Activated naive CD4-positive, alpha-beta T cell (primary cell): Measurements from ENCODE around the gene PLPP1.

Experiments used
- DNase-seq, 4 experiments: peaks; one replicate each; lab custom pipeline; 2025; lab: John Stamatoyannopoulos, UW

Gene PLPP1

DNA sequence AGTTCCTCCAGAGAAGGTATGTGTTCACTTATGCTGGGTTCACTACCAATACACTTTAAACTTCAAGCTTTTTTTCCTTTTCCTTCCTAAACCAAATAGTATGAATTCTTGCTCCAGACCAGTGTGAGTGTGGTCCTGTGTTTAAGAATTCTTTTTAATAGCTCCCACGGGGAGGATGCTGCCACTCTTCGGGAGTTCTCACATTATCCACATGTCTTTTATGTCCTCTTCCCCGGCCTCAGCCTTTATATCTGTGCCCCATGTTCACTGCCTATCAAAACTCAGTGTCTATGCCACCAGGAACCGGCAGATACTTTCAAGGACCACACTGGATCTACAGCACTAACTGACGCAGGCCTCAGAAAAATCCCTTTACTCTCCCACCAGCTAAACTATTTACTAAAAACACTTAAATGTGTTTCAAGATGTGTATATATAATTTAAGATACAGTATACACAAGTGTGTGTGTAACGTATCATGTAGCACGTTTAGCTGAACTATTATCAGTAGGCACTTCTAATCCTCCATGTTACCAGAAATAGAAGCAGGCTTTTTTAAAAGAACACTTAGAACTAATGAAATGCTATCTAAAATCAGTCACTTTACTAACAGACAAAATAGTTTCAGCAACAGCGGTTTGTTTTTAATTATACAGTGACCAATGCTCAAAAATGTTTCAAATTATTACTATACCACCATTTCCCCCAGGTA, 88.0 kb downstream of the PLPP1 start:
- no peak for DNase-seq

DNA sequence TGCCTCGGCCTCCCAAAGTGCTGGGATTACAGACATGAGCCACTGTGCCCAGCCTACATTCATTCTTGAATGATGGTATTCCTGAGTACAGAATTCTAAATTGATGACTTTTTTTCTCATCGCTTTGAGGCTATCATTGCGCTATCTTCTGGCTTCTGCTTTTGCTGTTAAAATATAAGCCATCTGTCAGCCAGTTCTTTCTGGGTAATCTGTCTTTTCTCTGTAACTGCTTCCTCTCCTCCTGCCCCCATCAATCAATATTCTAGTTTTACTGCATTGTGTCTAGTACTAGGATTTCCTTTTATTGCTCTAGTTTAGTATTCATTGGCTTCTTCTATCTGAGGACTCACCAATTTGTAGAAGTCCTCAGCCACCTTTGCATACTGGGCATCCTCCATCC, 89.0 kb downstream of the PLPP1 start:
- DNase-seq, result no peak

DNA sequence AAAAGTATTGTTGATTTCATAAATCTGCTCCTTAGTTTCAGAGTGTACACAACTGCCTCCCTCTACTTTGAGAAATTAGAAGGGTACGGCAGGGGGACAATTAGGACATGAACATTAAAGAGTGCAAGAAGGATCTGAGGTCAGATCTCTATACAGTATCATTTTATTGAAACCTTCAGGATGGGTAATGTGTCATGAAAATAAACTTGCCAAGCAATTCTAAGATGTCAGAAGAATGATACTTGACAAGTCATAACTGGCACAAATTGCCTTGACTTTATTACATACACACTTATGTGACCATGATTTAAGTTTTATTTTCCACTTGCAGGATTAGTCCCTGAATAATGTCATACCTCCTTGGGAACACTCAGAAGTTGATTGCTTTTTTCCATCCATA, 92.8 kb downstream of the PLPP1 start:
- no peak for DNase-seq

DNA sequence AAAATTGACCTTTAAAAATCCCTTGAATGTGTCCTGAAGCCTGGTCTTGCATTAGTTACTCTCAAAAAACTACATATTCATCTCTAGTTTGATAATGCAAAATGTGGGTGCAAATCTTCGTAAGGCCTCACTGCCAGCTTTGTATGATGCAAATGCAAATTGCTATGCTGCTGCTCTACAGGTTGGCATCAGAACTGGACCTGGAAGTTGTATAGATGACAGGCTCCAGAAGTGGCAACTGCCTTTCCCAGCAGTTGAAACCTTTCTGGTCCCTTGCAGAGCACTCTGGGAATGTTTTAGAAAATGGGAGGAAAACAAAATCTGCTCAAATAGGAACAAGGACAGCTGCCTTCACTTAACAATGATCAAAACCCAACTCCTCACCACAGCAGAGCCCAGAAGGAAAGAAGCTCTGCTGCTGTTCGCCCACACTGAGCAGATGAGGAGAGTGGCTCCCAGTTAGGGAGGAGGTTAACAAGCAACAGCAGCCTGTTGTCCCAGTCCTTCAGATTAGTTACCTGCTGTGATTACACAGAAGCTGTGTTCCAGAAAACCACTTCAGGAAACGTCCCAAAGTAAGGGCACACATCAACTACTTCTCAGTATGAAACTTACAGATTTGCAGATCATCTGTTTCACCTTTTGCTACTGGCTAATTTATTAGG, 93.5 kb downstream of the PLPP1 start:
- DNase-seq, result no peak

DNA sequence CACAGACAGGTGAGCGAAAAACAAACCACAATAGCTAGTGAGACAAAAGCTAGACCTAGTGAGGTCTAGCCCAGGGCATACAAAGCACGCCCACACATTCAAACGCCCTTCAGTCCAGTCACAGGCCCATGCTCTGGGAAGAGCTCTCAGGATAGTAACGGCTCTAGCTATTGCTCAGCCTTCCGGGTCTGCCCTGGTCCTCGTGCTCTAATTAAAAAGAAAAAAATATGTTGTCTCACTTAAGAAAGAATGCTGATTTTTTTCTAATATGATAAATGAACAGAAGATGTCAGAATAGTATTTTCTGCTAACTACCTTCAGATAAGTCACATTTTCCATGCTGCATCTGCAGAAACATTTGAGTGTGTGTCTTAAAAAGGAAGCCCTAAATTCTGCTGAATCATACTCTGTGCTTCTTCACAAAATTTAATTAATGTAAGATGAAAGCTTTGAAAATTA, 94.5 kb downstream of the PLPP1 start:
- no peak for DNase-seq

DNA sequence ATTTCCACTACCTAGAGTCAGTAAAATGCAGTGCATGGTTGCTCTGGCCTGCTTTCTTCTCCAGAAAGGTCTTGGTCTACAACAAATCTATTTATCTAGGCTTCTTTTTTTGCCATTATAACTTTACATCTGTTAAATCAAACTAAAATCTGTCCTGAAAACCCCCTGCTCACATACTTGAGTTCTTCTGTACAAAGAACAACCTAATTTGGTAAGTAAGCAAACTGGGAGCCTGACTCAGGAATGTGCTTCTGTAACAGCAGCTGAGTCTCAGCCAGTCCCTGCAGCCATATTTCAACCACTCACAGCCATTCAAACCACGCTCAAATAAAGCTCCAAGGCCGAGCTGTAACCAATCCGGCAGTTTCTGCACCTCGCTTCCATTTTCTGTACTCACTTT, 95.8 kb downstream of the PLPP1 start:
- no peak for DNase-seq

DNA sequence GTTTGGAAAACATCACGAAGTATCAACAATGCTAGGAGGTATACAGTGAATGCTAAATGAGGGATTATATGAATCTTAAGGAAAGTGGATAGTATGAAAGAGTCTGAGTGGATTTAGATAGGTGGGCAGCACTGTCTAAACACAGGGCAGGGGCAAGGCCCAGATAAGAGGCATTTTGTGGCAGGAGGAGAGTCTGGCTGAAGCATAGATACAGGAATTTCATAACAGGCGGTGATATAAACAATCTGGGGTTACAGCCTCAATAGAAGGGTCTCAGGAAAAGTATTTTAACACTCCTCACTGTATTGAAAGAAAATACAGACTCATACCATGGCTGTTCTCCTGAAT, 96.9 kb downstream of the PLPP1 start:
- no peak for DNase-seq

DNA sequence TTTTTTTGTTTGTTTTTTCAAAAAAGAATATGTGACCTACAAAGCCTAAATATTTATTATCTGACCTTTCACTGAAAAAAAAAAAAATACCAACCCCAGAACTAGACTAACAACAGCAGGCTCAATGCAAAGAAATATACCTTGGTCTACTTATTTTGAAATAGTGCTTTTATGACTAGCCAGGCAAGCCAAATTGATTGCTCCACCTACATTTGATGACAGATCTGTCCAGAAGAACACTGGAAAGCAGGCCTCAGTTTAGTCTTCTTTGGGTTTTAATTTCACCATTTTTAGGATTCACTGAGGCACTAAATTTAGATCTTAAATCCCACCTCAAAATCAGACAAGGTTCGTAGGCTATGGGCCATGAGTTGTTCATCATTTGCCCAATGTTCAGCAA, 97.3 kb downstream of the PLPP1 start:
- no peak for DNase-seq

DNA sequence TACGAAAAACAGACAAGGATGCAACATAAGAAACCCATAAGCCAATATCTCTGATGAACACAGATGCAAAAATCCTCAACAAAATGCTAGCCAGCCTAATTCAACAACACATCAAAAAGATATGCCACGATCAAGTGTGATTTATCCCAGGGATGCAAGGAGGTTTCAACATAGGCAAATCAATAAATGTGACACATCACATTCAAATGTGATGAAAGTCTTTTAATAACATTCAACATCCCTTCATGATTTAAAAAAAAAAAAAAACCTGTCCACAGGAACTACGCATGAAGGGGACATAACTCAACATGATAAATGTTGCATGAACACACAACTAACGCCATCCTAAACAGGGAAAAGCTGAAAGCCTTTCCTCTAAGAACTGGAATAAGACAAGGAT, 102.2 kb downstream of the PLPP1 start:
- no peak for DNase-seq

DNA sequence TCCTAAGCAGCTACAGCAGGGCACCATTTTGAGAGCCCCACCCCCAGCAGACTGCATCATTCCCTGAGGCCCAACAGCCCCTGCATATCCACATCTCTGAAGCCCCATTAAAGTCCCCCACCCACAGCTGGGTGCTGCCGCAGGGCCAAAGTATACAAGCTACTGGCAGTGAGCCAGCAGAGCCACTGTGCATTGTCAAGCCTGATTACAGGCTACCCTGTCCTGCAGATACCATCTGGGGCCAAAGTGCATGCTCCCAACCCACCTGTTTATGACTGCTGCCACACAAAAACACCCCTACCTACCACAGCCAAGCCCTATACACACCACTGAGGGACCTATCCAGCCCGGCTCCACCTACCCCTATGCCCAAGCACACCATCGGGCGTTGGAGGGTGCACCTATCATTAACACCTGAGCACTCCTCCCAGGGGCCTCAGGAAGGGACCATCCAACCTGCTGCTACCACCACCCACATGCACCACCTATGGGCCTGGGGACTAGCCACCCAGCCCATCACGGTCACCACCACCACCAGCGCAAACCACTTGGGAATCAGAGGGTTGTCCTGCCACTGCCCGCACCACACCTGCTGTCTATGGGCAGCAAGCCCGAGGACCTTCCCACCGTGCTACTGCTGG, 105.0 kb downstream of the PLPP1 start:
- no peak for DNase-seq

DNA sequence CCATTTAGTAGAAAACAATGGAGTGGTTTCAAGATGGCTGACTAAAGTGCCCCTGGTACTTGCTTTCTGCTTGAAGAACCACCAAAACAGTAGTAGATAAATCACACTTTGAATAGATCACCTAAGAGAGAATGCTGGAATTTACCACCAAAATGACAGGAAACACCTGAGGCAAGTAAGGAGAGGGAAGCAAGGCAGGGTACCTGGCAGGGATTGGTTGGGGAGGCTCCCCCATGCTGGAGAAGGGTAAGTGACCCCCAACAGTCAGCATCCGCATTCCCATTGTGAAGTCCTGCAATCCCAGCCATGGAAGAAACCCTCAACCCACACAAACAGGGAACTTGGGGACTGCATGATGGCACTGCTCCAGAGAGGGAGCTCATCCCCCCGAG, 105.5 kb downstream of the PLPP1 start:
- DNase-seq, result no peak

DNA sequence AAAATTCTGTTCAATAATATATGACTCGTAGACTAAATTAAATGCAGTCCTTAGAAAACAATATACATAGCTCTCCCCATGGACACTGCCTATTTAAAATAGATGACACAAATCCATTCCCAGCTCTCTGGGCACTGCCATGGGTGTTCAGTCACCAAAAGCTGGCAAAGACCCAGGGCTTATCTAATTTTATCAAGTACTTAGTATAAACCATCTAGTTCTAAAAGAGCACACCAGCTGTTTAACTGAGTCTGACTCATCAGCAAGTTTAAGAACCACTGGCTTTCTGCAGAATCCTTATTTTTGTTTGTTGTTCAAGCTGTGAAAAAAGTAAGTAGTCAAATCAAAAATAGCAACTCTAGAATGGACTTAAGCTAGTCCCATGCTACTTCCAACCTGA, 107.6 kb downstream of the PLPP1 start:
- DNase-seq, result no peak

DNA sequence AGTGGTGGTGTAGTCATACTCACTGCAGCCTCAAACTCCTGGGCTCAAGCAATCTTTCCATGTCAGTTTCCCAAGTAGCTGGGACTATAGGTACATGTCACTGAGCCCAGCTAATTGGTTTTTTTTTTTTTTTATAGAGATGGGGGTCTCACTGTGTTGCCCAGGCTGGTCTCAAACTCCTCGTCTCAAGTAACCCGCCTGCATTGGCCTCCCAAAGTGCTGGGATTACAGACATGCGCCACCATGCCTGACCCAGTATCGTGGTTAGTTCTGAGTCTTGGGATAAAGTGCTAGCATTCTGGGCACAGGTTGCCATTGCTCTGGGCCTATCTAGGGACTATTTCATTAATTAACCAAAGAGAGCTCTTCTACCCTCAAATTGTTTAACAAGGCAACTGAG, 108.3 kb downstream of the PLPP1 start:
- DNase-seq, result no peak

DNA sequence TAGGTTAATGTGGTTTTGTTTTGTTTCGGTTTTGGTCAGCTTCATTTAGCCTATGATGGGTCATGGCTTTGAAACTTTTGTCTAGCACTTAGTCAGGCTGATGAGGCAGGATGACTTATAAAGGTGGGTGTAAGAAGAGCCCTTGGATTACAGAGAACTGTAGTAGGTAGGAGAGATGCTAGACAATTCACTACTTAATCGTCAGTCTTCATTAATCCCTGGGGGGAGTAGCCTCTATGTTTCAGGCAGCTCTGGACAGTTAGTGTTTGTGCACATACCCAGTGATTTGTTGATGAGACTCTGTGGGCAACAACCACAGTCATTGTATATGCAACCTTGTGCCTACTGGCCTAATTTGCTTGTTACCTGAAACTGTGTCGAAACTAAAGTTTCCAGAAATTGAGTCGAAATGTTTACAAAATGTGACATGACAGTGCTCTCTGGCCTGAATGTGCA, 113.7 kb downstream of the PLPP1 start:
- no peak for DNase-seq

DNA sequence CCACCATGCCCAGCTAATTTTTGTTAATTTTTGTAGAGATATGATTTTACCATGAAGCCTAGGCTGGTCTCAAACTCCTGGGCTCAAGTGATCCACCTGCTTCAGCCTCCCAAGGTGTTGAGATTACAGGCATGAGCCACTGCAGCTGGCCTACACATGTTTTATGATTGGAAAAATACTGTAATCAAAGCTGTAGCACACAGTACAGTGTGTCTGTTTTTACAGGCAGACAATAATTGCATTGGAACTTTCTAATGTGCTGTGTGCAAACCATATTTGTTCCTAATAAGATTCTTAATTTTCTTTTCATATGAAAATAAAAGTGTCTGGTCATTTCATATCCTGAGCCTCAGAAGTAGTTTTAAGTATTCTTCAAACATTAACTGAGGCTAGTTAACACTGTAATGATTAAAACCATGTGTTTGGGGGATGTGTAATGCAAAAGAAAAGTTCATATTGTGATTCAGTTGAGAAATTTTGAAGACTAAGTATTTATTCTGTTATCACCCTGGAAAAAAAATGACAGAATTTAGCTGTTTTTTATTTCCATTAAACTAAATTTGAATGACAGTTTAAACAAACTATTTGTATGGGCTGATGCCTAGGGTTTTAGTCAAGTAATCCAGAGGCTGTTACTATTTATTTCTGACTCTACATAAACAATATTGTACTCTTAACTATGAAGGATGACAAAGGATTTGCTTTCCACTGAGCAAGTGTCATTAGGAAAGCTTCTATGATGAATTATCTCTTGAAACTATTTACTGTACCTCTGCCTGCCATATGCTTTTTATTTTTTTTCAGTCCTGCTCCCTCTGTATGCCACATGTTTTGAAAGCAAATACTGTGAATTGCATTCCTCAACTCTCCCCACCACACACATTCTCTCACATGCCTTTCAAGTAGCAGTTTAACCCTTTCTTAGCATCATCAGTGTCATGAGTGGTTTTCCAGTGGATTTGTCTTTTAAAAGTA, 115.5 kb downstream of the PLPP1 start:
- DNase-seq, result no peak

DNA sequence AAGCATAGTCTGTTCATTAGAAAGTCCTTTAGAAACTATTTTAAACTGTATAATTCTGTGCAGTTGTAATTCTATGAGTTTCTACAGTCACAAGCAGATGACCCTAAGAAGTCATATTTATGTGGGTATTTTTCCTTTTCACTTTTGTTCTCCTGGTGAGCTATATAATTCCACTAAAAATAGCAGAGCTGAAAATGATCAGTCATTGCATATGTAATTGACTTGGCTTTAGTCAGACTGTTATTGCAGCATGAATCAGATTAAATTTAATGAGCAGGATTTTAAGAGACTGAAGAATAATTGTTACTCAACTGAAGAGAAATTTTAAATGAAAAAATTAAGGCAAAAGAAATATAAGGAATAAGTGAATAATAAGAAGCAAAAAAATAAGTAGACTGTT, 118.5 kb downstream of the PLPP1 start:
- no peak for DNase-seq

DNA sequence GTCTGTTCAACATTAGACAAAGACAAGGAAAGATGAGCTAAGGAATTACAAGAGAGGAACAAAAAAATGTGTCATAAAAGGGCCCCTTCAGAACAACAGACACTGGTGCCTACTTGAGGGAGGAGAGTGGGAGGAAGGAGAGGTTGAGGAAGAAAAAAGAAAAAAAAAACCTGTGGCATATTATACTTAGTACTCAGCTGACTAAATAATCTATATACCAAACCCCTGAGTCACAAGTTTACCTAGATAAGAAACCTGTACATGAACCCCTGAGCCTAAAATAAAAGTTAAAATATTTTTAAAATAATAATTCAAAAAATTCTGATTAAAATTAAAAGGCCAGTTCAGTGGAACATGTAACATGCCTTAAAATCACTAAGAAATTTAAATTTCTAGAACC, 119.7 kb downstream of the PLPP1 start:
- no peak for DNase-seq

DNA sequence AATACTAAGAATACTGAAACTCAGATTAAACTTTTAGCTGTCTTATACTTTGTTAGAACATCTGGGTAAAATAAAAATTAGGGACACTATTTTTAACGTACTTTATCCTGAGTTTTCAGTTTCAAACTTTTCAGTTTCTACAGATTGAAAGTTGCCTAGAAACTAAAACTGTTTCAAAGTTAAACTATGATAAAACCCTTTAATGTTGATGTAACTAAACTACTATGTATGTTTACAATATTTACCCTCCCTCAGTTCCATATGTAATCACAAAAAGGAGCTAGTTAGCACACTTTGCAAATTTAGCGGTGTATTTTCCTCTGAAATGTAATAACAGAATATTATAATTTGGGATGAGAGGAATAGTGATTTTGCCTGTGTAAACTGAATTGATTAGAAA, 121.1 kb downstream of the PLPP1 start:
- DNase-seq, result no peak

DNA sequence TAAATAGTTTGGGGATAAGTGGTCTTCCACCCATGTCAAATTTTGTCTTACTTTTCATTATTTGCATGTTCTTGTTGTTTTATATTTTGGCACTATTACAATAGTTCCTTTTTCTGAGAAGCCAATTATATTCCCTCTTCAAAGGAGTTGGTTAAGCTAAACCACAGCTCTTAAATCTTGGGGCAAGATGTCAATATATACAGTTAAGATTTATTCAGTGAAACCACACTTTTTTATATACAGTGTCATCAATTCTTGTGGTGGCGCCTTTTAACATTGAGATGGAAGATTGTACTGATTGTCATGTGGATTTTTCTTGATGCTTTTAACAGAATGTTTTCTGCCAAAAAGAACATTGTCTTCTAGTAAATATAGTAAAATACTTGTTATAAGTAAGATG, 122.9 kb downstream of the PLPP1 start:
- no peak for DNase-seq

DNA sequence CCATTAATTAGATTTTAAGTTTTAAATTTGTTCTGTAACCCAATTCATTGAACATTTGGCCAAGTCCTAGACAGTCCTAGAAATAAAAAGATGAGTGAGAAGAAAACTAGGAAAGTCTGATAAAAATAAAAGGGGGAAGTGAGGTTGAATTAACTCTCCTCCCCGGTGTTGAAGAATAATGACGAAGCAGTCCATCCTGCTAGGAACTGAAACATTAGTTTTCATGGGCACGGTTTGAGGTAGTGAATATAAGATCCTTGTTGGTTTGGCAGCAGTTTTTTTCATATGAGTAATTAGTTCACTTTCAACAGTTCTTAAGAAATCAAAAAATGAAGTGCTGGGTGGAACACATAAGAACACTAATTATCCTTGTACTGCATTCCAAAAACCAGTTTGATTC, 123.9 kb downstream of the PLPP1 start:
- no peak for DNase-seq

DNA sequence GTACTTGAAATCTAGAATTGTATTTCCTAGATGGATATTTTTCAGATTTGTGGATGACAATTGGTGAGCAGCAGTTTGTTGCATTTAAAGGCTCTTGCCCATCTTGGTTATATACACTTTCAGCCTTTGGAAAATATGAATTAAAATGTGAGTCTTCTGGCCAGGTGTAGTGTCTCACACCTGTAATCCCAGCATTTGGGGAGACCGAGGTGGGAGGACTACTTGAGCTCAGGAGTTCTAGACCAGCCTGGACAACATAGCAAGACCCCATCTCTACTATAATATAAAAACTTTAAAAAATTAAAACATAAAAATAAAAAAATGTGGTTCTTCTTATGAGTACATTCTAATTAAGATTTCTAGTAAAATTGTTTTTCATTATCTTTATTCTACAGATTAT, 125.0 kb downstream of the PLPP1 start:
- no peak for DNase-seq

DNA sequence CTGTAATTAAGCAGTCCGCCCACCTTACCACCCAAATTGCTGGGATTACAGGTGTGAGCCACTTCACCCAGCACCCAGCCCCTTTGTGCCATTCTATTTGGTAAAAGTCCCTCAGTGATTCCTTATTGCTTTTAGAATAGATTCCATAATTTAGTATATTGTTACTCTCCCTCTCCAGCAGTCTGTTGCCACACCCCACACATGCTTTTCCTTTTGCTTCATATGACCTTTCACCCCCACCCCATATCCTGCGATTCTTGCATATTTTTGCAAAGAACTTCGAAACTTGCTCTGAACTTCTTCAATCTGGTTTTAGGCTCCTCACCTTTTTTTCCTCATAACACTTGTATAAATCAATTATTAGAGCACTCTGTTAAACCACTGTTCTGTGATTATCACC, 126.8 kb downstream of the PLPP1 start:
- DNase-seq, result no peak
